ENCODE measurements around the gene RXRB. TPM values are rescaled to one million over a fixed set of nuclear protein-coding genes. Genes with fewer than 3 reads are reported as not detected.

The RXRB gene
- total RNA-seq, 1 experiment from 2014 or later: 49.9 TPM

GRCh38 chr6:33169291-33170175 lies 30.9 kb downstream of the RXRB start:
- Histone ChIP-seq H3K27ac (ENCODE audit: low read depth, low read length) (no peak overlapping the region), H2AFZ (ENCODE audit: low read depth, low read length, poor library complexity, severe bottlenecking) (no peak overlapping the region), H3K4me1 (ENCODE audit: control insufficient read depth in 1 of 2, insufficient read depth in 2 of 2, low read length in 2 of 2) (no peaks in the 10 kb centered on the region), H3K4me2 (ENCODE audit: low read length) (no peak overlapping the region), H3K9me3 (ENCODE audit: control insufficient read depth in 1 of 2, insufficient read depth in 1 of 2, low read depth in 1 of 2, low read length in 2 of 2) (no peaks in the 10 kb centered on the region), H3K9me2 (ENCODE audit: insufficient read depth) (no peaks in the 10 kb centered on the region), H4K20me1 (ENCODE audit: insufficient read depth) (no peaks in the 10 kb centered on the region), H3K27me3 (ENCODE audit: insufficient read depth, low read length) (no peaks in the 10 kb centered on the region), H3K4me3 (replicated peaks in 1 of 2; ENCODE audit: low read depth in 1 of 2, low read length in 2 of 2) (no peak overlapping the region), H3K36me3 (ENCODE audit: control insufficient read depth in 1 of 2, insufficient read depth in 2 of 2, low read length in 2 of 2) (no peaks in the 10 kb centered on the region), H3K79me2 (ENCODE audit: insufficient read depth, low read length) (no peaks in the 10 kb centered on the region), H3K9ac (ENCODE audit: low read length) (no peak overlapping the region)
- intact Hi-C loops (cut with micrococcal nuclease): no loop called here
- TF ChIP-seq REST (IDR thresholded peaks at IDR 0.05; ENCODE audit: low read depth) (no peak), CTCF (IDR thresholded peaks at IDR 0.05 in 2 of 3, conservative IDR thresholded peaks at IDR 0.05 in 1 of 3; ENCODE audit: borderline replicate concordance in 1 of 3, insufficient read depth in 1 of 3, low read depth in 2 of 3, low read length in 2 of 3) (no peak), EGR1 (IDR thresholded peaks at IDR 0.05; ENCODE audit: low read depth) (no peak), SP1 (IDR thresholded peaks at IDR 0.05; ENCODE audit: low read depth) (no peak), EZH2phosphoT487 (IDR thresholded peaks at IDR 0.05; ENCODE audit: borderline replicate concordance) (no peak), EZH2 (IDR thresholded peaks at IDR 0.05) (no peak), ELF1 (IDR thresholded peaks at IDR 0.05; ENCODE audit: borderline replicate concordance, low read depth) (no peak), TCF7L2 (IDR thresholded peaks at IDR 0.05; ENCODE audit: borderline replicate concordance, extremely low read depth, insufficient read depth, insufficient read length) (no peak), ZNF274 (IDR thresholded peaks at IDR 0.05; ENCODE audit: low read depth, low read length) (no peak), ATF3 (IDR thresholded peaks at IDR 0.05) (no peak), YY1 (IDR thresholded peaks at IDR 0.05; ENCODE audit: extremely low read depth, insufficient replicate concordance, low read depth, low read length) (no peak), SRF (IDR thresholded peaks at IDR 0.05; ENCODE audit: low read depth) (no peak), ZBTB33 (IDR thresholded peaks at IDR 0.05; ENCODE audit: extremely low read depth, insufficient replicate concordance, low read length) (no peak), CBX3 (IDR thresholded peaks at IDR 0.05; ENCODE audit: low read depth) (no peak), RAD21 (IDR thresholded peaks at IDR 0.05; ENCODE audit: low read depth) (no peak), ZFX (IDR thresholded peaks at IDR 0.05) (no peak), POLR2A (IDR thresholded peaks at IDR 0.05; ENCODE audit: borderline replicate concordance, extremely low read depth, insufficient read depth, insufficient read length) (no peak), POLR2AphosphoS5 (IDR thresholded peaks at IDR 0.05; ENCODE audit: low read depth, low read length) (no peak), JUND (IDR thresholded peaks at IDR 0.05) (no peak)
- CTCF ChIA-PET: no interaction called here
- RAD21 ChIA-PET (ENCODE audit: low non-redundant PET in 1 of 2, low total read pairs in 2 of 2, uncharacterized antibody in 2 of 2, unreplicated experiment in 2 of 2): no interaction called here
- POLR2A ChIA-PET: no interaction called here
- DNase-seq (ENCODE audit: low read depth, low spot score): no peak
- BruUV-seq (replicated peaks): no TSS peak
- no peak for ATAC-seq

Measured in HCT116 (cell line).